Activated CD8-positive, alpha-beta memory T cell treated with anti-CD3 and anti-CD28 coated beads, Interleukin-2, amount 10 ng/mL, durations not matched to agents 7 days and 5 days (primary cell): Measurements from ENCODE around the gene AMBRA1. TPM values are rescaled to one million over a fixed set of nuclear protein-coding genes. Genes with fewer than 3 reads are reported as not detected.
A peak's percentile ranks its signal among the peaks of the same experiment; 100 is the strongest.

ENCODE experiments used
- ATAC-seq: fragments of 150-1000 bp; cut with Tn5 transposase; one replicate; pipeline ENCODE4 v1.10.0; 2021; ENCODE audit warnings: moderate library complexity
- CTCF ChIA-PET: fragments of 350-600 bp; sonication (Branson Sonifier 250); formaldehyde crosslinking; loops from one replicate; lab custom pipeline; 2021; ENCODE audit warnings: antibody characterized with exemption; lab: Charles Lee
- DNase-seq: peaks from one replicate; pipeline ENCODE4 v3.0.0-alpha.2; 2020
- H3K27ac Mint-ChIP-seq: one replicate; pipeline ENCODE4 v1.8.0; 2021; ENCODE audit warnings: mild to moderate bottlenecking, mixed read lengths
- H3K27me3 Mint-ChIP-seq: one replicate; pipeline ENCODE4 v1.8.0; 2021; ENCODE audit warnings: mixed read lengths
- H3K36me3 Mint-ChIP-seq: one replicate; pipeline ENCODE4 v1.8.0; 2021; ENCODE audit warnings: mild to moderate bottlenecking, mixed read lengths
- H3K4me1 Mint-ChIP-seq: one replicate; pipeline ENCODE4 v1.8.0; 2021; ENCODE audit warnings: mixed read lengths
- H3K4me3 Mint-ChIP-seq: one replicate; pipeline ENCODE4 v1.8.0; 2021; ENCODE audit warnings: mild to moderate bottlenecking, moderate library complexity, mixed read lengths
- H3K9me3 Mint-ChIP-seq: one replicate; pipeline ENCODE4 v1.8.0; 2022; ENCODE audit warnings: low read depth, mixed read lengths
- total RNA-seq, 2 experiments: library from RNA; stranded (reverse); gene quantifications; one replicate each; pipeline ENCODE4 v1.2.3, GENCODE V29; 2021

Gene AMBRA1
- total RNA-seq, 2 experiments from 2014 or later: 36.1 to 41.9 TPM

GRCh38 chr11:46555267-46556054 lies 38.4 kb downstream of the AMBRA1 start:
- H3K27me3 Mint-ChIP-seq: no peaks in the 10 kb centered on the region
- CTCF ChIA-PET: interaction anchor here (0.9 to 3.1 kb wide), 5 partner anchors 13 to 116 kb away, joined by 3 to 14 read pairs (median 4); partner anchors contain the start of genes ATG13 and HARBI1
- peak overlapping the region; percentile 25 for H3K4me3 Mint-ChIP-seq
- ATAC-seq (peak; percentile 66), DNase-seq (peak; percentile 71)
- H3K4me1 Mint-ChIP-seq: peaks cover 60% of the 10 kb centered on the region
- peaks cover 22% of the 10 kb centered on the region for H3K36me3 Mint-ChIP-seq
- no peaks in the 10 kb centered on the region for H3K9me3 Mint-ChIP-seq
- peak overlapping the region; percentile 79 for H3K27ac Mint-ChIP-seq

- H3K4me1 Mint-ChIP-seq: peaks cover 51% of the 10 kb centered on the region
These were observed 39.3 kb downstream of the AMBRA1 start for GRCh38 chr11:46554213-46555147.

GRCh38 chr11:46553814-46554212 lies 40.0 kb downstream of the AMBRA1 start:
- Mint-ChIP-seq H3K27me3 (no peaks in the 10 kb centered on the region), H3K27ac (no peak overlapping the region), H3K4me3 (no peak overlapping the region), H3K4me1 (peaks cover 45% of the 10 kb centered on the region), H3K9me3 (no peaks in the 10 kb centered on the region), H3K36me3 (peaks cover 21% of the 10 kb centered on the region)
- no peak for DNase-seq
- no peak for ATAC-seq
- CTCF ChIA-PET: interaction anchor here (0.6 to 3.0 kb wide), 2 partner anchors 17 to 129 kb away, joined by 6 to 14 read pairs; no protein-coding TSS in a partner anchor

More at GRCh38 chr11:46554213-46555147, 39.3 kb downstream of the AMBRA1 start:
- CTCF ChIA-PET: interaction anchor here (0.6 to 3.1 kb wide), 5 partner anchors 13 to 128 kb away, joined by 3 to 14 read pairs (median 6); partner anchors contain the start of genes ATG13 and HARBI1
- no peak for ATAC-seq
- no peaks in the 10 kb centered on the region for H3K9me3 Mint-ChIP-seq
- H3K27me3 Mint-ChIP-seq: no peaks in the 10 kb centered on the region
- peaks cover 21% of the 10 kb centered on the region for H3K36me3 Mint-ChIP-seq
- peak overlapping the region; percentile 58 for H3K27ac Mint-ChIP-seq
- no peak for DNase-seq
- H3K4me3 Mint-ChIP-seq: no peak overlapping the region

- no peaks in the 10 kb centered on the region for H3K27me3 Mint-ChIP-seq
- ATAC-seq (no peak), DNase-seq (no peak)
- H3K9me3 Mint-ChIP-seq: no peaks in the 10 kb centered on the region
- H3K4me3 Mint-ChIP-seq: no peak overlapping the region
- H3K4me1 Mint-ChIP-seq: peaks cover 29% of the 10 kb centered on the region
- no peak overlapping the region for H3K27ac Mint-ChIP-seq
- peaks cover 28% of the 10 kb centered on the region for H3K36me3 Mint-ChIP-seq
- CTCF ChIA-PET: interaction anchor here (1.4 kb wide), 1 partner anchor 8 kb away, joined by 3 read pairs; no protein-coding TSS in a partner anchor
These were observed 42.6 kb downstream of the AMBRA1 start for GRCh38 chr11:46551261-46551660.

- Mint-ChIP-seq H3K4me1 (peaks cover 1% of the 10 kb centered on the region), H3K27ac (no peak overlapping the region), H3K36me3 (peaks cover 30% of the 10 kb centered on the region), H3K4me3 (no peak overlapping the region), H3K27me3 (no peaks in the 10 kb centered on the region), H3K9me3 (no peaks in the 10 kb centered on the region)
- CTCF ChIA-PET: interaction anchor here (0.9 to 3.4 kb wide), 9 partner anchors 9 to 199 kb away, joined by 3 to 10 read pairs (median 3); no protein-coding TSS in a partner anchor
- DNase-seq: no peak
- ATAC-seq: no peak
These were observed 46.2 kb downstream of the AMBRA1 start for GRCh38 chr11:46547579-46547978.

- H3K27ac Mint-ChIP-seq: no peak overlapping the region
- no peak overlapping the region for H3K4me3 Mint-ChIP-seq
- peaks cover 37% of the 10 kb centered on the region for H3K36me3 Mint-ChIP-seq
- H3K4me1 Mint-ChIP-seq: no peaks in the 10 kb centered on the region
- no peaks in the 10 kb centered on the region for H3K9me3 Mint-ChIP-seq
- CTCF ChIA-PET: interaction anchor here (1.2 to 1.8 kb wide), 3 partner anchors 8 to 54 kb away, joined by 3 to 4 read pairs (median 3); no protein-coding TSS in a partner anchor
- no peaks in the 10 kb centered on the region for H3K27me3 Mint-ChIP-seq
- DNase-seq (no peak), ATAC-seq (no peak)
These were observed 50.3 kb downstream of the AMBRA1 start for GRCh38 chr11:46543564-46543963.

GRCh38 chr11:46541593-46542371 lies 52.0 kb downstream of the AMBRA1 start:
- DNase-seq (no peak), ATAC-seq (no peak)
- peaks cover 32% of the 10 kb centered on the region for H3K36me3 Mint-ChIP-seq
- CTCF ChIA-PET: interaction anchor here (0.5 to 1.9 kb wide), 3 partner anchors 13 to 168 kb away, joined by 3 to 6 read pairs (median 4); no protein-coding TSS in a partner anchor
- H3K27ac Mint-ChIP-seq: no peak overlapping the region
- H3K9me3 Mint-ChIP-seq: no peaks in the 10 kb centered on the region
- no peak overlapping the region for H3K4me3 Mint-ChIP-seq
- no peaks in the 10 kb centered on the region for H3K27me3 Mint-ChIP-seq
- peaks cover 4% of the 10 kb centered on the region for H3K4me1 Mint-ChIP-seq

- Mint-ChIP-seq H3K36me3 (peaks cover 25% of the 10 kb centered on the region), H3K4me3 (no peak overlapping the region), H3K27ac (no peak overlapping the region), H3K4me1 (peaks cover 4% of the 10 kb centered on the region), H3K27me3 (no peaks in the 10 kb centered on the region), H3K9me3 (no peaks in the 10 kb centered on the region)
- DNase-seq: no peak
- CTCF ChIA-PET: interaction anchor here (1.1 to 1.9 kb wide), 2 partner anchors 12 to 154 kb away, joined by 3 to 6 read pairs; no protein-coding TSS in a partner anchor
- no peak for ATAC-seq
These were observed 53.0 kb downstream of the AMBRA1 start for GRCh38 chr11:46540807-46541206.

GRCh38 chr11:46537537-46538295 lies 56.1 kb downstream of the AMBRA1 start:
- H3K27me3 Mint-ChIP-seq: no peaks in the 10 kb centered on the region
- DNase-seq (peak; percentile 73), ATAC-seq (peak; percentile 90)
- peaks cover 4% of the 10 kb centered on the region for H3K4me1 Mint-ChIP-seq
- no peak overlapping the region for H3K27ac Mint-ChIP-seq
- CTCF ChIA-PET: interaction anchor here (0.6 to 2.0 kb wide), 10 partner anchors 9 to 186 kb away, joined by 3 to 7 read pairs (median 4); partner anchors contain the start of gene CHRM4
- H3K36me3 Mint-ChIP-seq: peaks cover 10% of the 10 kb centered on the region
- no peak overlapping the region for H3K4me3 Mint-ChIP-seq
- no peaks in the 10 kb centered on the region for H3K9me3 Mint-ChIP-seq

GRCh38 chr11:46537121-46537520 lies 56.7 kb downstream of the AMBRA1 start:
- CTCF ChIA-PET: interaction anchor here (1.3 to 2.0 kb wide), 7 partner anchors 8 to 145 kb away, joined by 3 to 7 read pairs (median 4); partner anchors contain the start of gene CHRM4
- Mint-ChIP-seq H3K4me3 (no peak overlapping the region), H3K4me1 (peaks cover 4% of the 10 kb centered on the region), H3K27ac (no peak overlapping the region), H3K9me3 (no peaks in the 10 kb centered on the region), H3K36me3 (peaks cover 7% of the 10 kb centered on the region), H3K27me3 (no peaks in the 10 kb centered on the region)
- ATAC-seq (no peak), DNase-seq (no peak)

GRCh38 chr11:46535688-46536087 lies 58.1 kb downstream of the AMBRA1 start:
- Mint-ChIP-seq H3K4me1 (peaks cover 4% of the 10 kb centered on the region), H3K36me3 (peaks cover 2% of the 10 kb centered on the region), H3K4me3 (no peak overlapping the region), H3K27me3 (no peaks in the 10 kb centered on the region), H3K27ac (no peak overlapping the region), H3K9me3 (no peaks in the 10 kb centered on the region)
- ATAC-seq: no peak
- DNase-seq: no peak
- CTCF ChIA-PET: interaction anchor here (1.0 to 2.5 kb wide), 3 partner anchors 11 to 143 kb away, joined by 4 to 8 read pairs (median 4); no protein-coding TSS in a partner anchor
